OCI-LY1 (cell line): Measurements from ENCODE around the gene ARL16.
A peak's percentile ranks its signal among the peaks of the same experiment; 100 is the strongest.

ENCODE experiments used
- H2AFZ ChIP-seq: fragments of 200-600 bp; sonication (generic), shearing (Covaris generic); 2 replicates; pipeline ENCODE4 v1.6.0; 2014; ENCODE audit warnings: antibody characterized with exemption, mild to moderate bottlenecking, low read length
- H3F3A ChIP-seq: fragments of 200-600 bp; sonication (generic), shearing (Covaris generic); 2 replicates; pipeline ENCODE4 v1.6.0; 2014; ENCODE audit warnings: mild to moderate bottlenecking, antibody characterized with exemption, low read length, moderate library complexity; ENCODE audit not compliant: insufficient read depth
- H3K27ac ChIP-seq: fragments of 200-600 bp; sonication (generic); 2 replicates; pipeline ENCODE4 v1.5.1; 2014; ENCODE audit warnings: low read length, mixed run types, mild to moderate bottlenecking, low read depth; ENCODE audit not compliant: poor library complexity, severe bottlenecking
- H3K27me3 ChIP-seq: fragments of 200-600 bp; sonication (generic); 2 replicates; pipeline ENCODE4 v1.6.0; 2014; ENCODE audit warnings: antibody characterized with exemption, mild to moderate bottlenecking, low read length, moderate library complexity; ENCODE audit not compliant: insufficient read depth
- H3K36me3 ChIP-seq: fragments of 200-600 bp; sonication (generic); 2 replicates; pipeline ENCODE4 v1.6.1; 2014; ENCODE audit warnings: mild to moderate bottlenecking, antibody characterized with exemption, low read length, moderate library complexity, mixed read lengths; ENCODE audit not compliant: insufficient read depth
- H3K4me1 ChIP-seq: fragments of 200-600 bp; sonication (generic); 2 replicates; pipeline ENCODE4 v1.5.1; 2014; ENCODE audit warnings: mild to moderate bottlenecking, low read length, moderate library complexity; ENCODE audit not compliant: insufficient read depth, severe bottlenecking
- H3K4me2 ChIP-seq: fragments of 200-600 bp; sonication (generic), shearing (Covaris generic); 2 replicates; pipeline ENCODE4 v1.6.1; 2014; ENCODE audit warnings: low read length
- H3K4me3 ChIP-seq: fragments of 200-600 bp; sonication (generic); 2 replicates; pipeline ENCODE4 v1.5.1; 2014; ENCODE audit warnings: low read length, low read depth, mild to moderate bottlenecking, mixed read lengths; ENCODE audit not compliant: poor library complexity, severe bottlenecking
- H3K79me2 ChIP-seq: fragments of 200-600 bp; shearing (Covaris generic); 2 replicates; pipeline ENCODE4 v1.6.1; 2016; ENCODE audit warnings: mixed run types, low read length, mixed read lengths; ENCODE audit not compliant: insufficient read depth
- H3K9ac ChIP-seq: fragments of 200-600 bp; sonication (generic), shearing (Covaris generic); 2 replicates; pipeline ENCODE4 v1.6.1; 2014; ENCODE audit warnings: mild to moderate bottlenecking, low read length, mixed read lengths
- H3K9me2 ChIP-seq: fragments of 200-600 bp; sonication (generic), shearing (Covaris generic); 2 replicates; pipeline ENCODE4 v1.6.1; 2014; ENCODE audit warnings: low read depth, mild to moderate bottlenecking, low read length, mixed read lengths
- H3K9me3 ChIP-seq: fragments of 200-600 bp; shearing (Covaris generic); 2 replicates; pipeline ENCODE4 v1.6.1; 2014; ENCODE audit warnings: low read length, mixed read lengths
- H4K20me1 ChIP-seq: fragments of 200-600 bp; sonication (generic), shearing (Covaris generic); 2 replicates; pipeline ENCODE4 v1.6.0; 2016; ENCODE audit warnings: mild to moderate bottlenecking, low read length; ENCODE audit not compliant: insufficient read depth
- EZH2 ChIP-seq: fragments of 200-600 bp; sonication (generic), shearing (Covaris generic); IDR thresholded peaks from 2 replicates; pipeline ENCODE4 v1.8.0; 2017; ENCODE audit warnings: borderline replicate concordance, mixed run types, mild to moderate bottlenecking, antibody characterized with exemption, low read length, moderate library complexity, mixed read lengths
- TF ChIP-seq, protein P1 (sequence below): fragments of 200-600 bp; sonication (generic), shearing (Covaris generic); IDR thresholded peaks from 2 replicates; pipeline ENCODE4 v1.5.1; 2017; ENCODE audit warnings: mild to moderate bottlenecking, antibody characterized with exemption, low read length, moderate library complexity, mixed read lengths

The ARL16 gene

DNA sequence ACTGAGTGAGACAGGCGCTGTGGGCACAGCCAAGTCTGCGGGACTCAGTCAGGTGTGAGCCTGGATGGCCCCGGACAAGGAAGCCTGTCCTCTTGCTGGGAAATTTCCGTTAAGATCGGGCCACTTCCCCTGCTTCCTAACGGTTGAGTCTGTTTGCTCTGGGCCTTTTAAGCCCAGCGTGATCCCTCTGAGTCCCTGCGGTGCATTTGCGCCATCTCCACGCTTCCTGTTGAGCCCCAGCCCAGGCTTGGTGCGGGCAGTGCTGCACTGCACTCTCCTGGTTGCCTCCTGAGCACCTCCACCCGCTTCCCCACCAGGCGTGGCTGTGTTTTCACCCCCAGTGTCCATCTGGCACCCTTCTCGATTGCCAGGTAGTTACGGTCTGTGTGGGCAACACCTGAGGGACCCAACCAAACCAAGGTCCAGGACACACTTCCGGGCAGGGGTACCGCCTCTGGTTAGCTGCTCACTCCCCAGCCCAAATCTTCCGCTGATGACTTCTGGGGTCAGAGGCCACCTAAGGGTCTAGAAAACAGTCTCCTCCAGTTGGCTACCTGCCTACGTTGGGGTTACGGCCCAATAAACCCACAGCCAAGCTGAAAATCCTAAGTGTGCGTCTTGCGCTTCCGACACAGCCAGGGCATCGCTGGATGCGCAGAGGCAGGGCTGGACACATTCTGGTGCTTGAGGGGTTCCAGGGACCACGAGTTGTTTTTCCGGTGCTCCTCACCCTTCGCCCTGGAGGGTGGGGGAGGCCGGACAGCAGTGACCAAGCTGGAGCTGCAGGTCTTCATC, 27.1 kb upstream of the ARL16 start:
- Histone ChIP-seq H4K20me1 (no peaks in the 10 kb centered on the region), H3K36me3 (peaks cover 32% of the 10 kb centered on the region), H3K27me3 (no peaks in the 10 kb centered on the region), H3F3A (0 out of 2 replicates have a peak, but pooled peaks cover 4% of the 10 kb centered on the region), H3K4me1 (peaks cover 36% of the 10 kb centered on the region), H3K4me3 (peak overlapping the region; percentile 92), H3K9ac (peak overlapping the region; percentile 73; the same call in 1 of the 2 replicates), H3K9me3 (no peaks in the 10 kb centered on the region), H3K9me2 (no peaks in the 10 kb centered on the region), H3K27ac (peak overlapping the region; percentile 73), H2AFZ (no peak overlapping the region), H3K79me2 (no peaks in the 10 kb centered on the region), H3K4me2 (peak overlapping the region; percentile 92)
- TF ChIP-seq EZH2, result no peak
- TF ChIP-seq, protein P1, sequence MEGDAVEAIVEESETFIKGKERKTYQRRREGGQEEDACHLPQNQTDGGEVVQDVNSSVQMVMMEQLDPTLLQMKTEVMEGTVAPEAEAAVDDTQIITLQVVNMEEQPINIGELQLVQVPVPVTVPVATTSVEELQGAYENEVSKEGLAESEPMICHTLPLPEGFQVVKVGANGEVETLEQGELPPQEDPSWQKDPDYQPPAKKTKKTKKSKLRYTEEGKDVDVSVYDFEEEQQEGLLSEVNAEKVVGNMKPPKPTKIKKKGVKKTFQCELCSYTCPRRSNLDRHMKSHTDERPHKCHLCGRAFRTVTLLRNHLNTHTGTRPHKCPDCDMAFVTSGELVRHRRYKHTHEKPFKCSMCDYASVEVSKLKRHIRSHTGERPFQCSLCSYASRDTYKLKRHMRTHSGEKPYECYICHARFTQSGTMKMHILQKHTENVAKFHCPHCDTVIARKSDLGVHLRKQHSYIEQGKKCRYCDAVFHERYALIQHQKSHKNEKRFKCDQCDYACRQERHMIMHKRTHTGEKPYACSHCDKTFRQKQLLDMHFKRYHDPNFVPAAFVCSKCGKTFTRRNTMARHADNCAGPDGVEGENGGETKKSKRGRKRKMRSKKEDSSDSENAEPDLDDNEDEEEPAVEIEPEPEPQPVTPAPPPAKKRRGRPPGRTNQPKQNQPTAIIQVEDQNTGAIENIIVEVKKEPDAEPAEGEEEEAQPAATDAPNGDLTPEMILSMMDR, result no peak

DNA sequence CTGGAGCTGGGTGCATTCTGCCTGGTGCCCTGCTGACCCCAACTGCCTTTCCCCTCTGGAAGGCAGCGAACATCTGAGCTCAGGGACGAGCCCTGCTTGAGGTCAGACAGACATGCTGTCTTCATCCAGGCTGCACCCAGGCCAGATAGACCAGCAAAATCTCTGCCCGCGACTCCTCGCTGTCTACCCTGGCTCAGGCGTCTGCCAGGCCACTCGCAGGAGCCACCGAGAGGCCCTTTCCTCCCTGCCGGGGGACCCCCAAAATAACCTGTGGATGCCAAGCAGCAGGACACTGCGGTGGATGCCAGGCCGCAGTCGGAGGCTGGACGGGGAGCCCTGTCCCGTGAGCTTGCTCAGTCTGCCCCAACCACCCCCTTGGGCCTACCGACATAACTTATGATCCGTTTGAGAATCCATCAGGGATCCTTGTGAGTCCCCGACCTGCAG, 25.2 kb upstream of the ARL16 start:
- H3K27ac ChIP-seq, result no peak overlapping the region
- 0 out of 2 replicates have a peak, but pooled peaks cover 4% of the 10 kb centered on the region for H3F3A ChIP-seq
- H3K79me2 ChIP-seq, result peaks cover 7% of the 10 kb centered on the region
- no peaks in the 10 kb centered on the region for H3K9me3 ChIP-seq
- no peak overlapping the region for H2AFZ ChIP-seq
- H3K36me3 ChIP-seq, result peaks cover 48% of the 10 kb centered on the region
- peaks cover 43% of the 10 kb centered on the region for H3K4me1 ChIP-seq
- no peaks in the 10 kb centered on the region for H3K9me2 ChIP-seq
- H3K4me3 ChIP-seq, result no peak overlapping the region
- no peak overlapping the region for H3K9ac ChIP-seq
- TF ChIP-seq, protein P1, result no peak
- TF ChIP-seq EZH2, result no peak
- H3K4me2 ChIP-seq, result no peak overlapping the region
- H4K20me1 ChIP-seq, result no peaks in the 10 kb centered on the region
- no peaks in the 10 kb centered on the region for H3K27me3 ChIP-seq

DNA sequence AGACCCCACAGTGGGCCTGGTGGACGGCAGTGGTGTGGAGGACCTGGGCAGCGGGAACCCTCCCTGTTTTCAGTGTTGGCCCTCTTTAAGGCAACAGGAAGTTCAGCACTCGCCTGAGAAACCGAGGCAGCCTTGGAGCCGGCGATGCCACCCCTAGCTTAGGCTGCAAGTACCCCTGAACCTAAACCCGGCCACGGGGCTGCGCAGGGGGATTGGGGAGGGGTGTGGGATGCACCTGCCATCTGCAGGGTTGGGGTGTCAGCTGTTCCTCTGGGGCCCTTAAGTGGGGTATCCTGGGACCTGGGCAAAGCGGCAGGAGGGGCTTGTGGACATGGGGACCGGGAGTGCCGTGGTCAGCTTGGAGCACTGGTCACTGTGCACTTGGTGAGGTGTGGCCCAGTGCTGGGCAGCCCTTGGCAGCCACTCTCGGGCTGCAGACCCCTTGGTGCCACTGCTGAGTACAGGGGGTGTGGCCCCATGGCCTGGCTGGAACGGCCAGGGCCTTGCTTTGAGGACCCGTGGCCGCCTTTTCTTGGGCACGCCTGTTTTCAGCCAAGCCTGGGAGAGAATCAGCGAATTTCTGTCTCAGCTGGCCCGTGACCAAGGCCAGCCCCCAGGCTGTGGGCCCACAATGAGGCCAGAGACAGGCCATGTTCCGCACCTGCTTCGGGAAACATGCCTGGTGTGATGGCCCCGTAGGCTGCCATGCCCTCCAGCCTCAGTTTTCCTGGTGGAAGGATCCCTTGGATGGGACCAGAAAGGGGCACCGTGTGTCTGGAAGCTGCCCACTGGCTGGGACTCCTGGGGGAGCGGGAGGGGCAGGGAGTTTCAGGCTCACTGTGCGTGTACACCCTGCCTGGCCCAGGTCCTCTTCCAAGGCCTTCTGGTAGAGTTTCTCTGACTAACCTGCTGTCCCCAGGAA, 24.4 kb upstream of the ARL16 start:
- H3K27me3 ChIP-seq, result no peaks in the 10 kb centered on the region
- peaks cover 48% of the 10 kb centered on the region for H3K36me3 ChIP-seq
- H3K9ac ChIP-seq, result no peak overlapping the region
- H3K9me2 ChIP-seq, result no peaks in the 10 kb centered on the region
- peaks cover 36% of the 10 kb centered on the region for H3K4me1 ChIP-seq
- H3K79me2 ChIP-seq, result peaks cover 11% of the 10 kb centered on the region
- H4K20me1 ChIP-seq, result no peaks in the 10 kb centered on the region
- TF ChIP-seq, protein P1, result no peak
- no peak for TF ChIP-seq EZH2
- 0 out of 2 replicates have a peak, but pooled peaks cover 4% of the 10 kb centered on the region for H3F3A ChIP-seq
- no peak overlapping the region for H2AFZ ChIP-seq
- no peak overlapping the region for H3K4me3 ChIP-seq
- no peaks in the 10 kb centered on the region for H3K9me3 ChIP-seq
- no peak overlapping the region for H3K4me2 ChIP-seq
- no peak overlapping the region for H3K27ac ChIP-seq
